Fibroblast of pulmonary artery (primary cell): ENCODE results near the gene KIRREL3.

Experiments used
- DNase-seq: peaks from one replicate; pipeline ENCODE4 v3.0.0-alpha.2; 2010; ENCODE audit warnings: low read depth
- H3K4me3 ChIP-seq: replicated peaks from 2 replicates; pipeline ENCODE4 v1.5.1; 2011; ENCODE audit warnings: low read depth, mild to moderate bottlenecking, control low read depth, low read length, moderate library complexity
- TF ChIP-seq, protein P1 (sequence below): IDR thresholded peaks from 2 replicates; pipeline ENCODE4 v1.5.1; 2011; ENCODE audit warnings: mild to moderate bottlenecking, control low read depth, low read length, inconsistent platforms; ENCODE audit errors: missing control alignments

KIRREL3 gene

DNA sequence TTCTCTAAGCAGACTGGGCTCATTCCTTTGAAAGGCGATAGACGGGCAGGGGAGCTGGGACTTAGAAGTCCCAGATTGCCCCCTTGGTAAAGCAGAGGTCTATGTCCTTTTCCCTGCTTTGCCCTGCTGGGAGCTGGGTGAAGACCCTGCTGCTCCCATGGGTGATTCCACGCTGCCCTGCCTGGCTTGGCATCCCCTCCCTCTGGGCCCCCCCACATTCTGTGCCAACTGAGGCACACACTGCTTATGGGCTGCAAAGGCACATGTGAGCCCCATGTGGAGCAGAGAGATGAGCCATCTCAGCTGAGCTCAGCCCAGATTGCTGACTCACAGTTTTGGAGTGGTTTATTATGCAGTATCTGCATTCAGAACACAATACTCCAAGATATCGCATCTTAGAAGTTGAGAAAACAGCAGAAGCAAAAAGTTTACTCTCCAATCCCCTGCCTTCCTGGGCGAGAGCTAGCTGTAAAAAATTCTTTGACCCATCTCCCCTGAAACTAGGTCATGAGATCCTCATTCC is 517.9 kb downstream of the KIRREL3 start:
- no peak for DNase-seq
- H3K4me3 ChIP-seq = no peak overlapping the region
- TF ChIP-seq, protein P1, sequence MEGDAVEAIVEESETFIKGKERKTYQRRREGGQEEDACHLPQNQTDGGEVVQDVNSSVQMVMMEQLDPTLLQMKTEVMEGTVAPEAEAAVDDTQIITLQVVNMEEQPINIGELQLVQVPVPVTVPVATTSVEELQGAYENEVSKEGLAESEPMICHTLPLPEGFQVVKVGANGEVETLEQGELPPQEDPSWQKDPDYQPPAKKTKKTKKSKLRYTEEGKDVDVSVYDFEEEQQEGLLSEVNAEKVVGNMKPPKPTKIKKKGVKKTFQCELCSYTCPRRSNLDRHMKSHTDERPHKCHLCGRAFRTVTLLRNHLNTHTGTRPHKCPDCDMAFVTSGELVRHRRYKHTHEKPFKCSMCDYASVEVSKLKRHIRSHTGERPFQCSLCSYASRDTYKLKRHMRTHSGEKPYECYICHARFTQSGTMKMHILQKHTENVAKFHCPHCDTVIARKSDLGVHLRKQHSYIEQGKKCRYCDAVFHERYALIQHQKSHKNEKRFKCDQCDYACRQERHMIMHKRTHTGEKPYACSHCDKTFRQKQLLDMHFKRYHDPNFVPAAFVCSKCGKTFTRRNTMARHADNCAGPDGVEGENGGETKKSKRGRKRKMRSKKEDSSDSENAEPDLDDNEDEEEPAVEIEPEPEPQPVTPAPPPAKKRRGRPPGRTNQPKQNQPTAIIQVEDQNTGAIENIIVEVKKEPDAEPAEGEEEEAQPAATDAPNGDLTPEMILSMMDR = no peak

DNA sequence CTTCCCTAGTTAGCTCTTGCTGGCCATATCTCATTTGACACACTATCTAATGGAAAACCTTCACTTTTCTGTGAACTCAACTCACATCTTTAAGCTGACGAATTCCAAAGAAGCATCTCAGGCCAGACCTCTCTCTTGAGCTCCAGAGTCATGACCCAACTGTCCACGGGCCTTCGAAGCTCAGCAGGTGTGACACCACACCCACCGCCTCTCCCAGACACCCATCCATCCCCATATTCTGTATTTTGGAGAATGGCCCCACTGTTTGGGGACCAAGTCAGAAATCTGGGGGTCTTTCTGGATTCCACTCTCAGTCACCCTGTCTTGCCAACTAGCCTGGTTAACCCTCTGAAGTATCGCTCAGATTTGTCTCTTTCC is 519.3 kb downstream of the KIRREL3 start:
- DNase-seq = no peak
- no peak overlapping the region for H3K4me3 ChIP-seq
- TF ChIP-seq, protein P1 = no peak

DNA sequence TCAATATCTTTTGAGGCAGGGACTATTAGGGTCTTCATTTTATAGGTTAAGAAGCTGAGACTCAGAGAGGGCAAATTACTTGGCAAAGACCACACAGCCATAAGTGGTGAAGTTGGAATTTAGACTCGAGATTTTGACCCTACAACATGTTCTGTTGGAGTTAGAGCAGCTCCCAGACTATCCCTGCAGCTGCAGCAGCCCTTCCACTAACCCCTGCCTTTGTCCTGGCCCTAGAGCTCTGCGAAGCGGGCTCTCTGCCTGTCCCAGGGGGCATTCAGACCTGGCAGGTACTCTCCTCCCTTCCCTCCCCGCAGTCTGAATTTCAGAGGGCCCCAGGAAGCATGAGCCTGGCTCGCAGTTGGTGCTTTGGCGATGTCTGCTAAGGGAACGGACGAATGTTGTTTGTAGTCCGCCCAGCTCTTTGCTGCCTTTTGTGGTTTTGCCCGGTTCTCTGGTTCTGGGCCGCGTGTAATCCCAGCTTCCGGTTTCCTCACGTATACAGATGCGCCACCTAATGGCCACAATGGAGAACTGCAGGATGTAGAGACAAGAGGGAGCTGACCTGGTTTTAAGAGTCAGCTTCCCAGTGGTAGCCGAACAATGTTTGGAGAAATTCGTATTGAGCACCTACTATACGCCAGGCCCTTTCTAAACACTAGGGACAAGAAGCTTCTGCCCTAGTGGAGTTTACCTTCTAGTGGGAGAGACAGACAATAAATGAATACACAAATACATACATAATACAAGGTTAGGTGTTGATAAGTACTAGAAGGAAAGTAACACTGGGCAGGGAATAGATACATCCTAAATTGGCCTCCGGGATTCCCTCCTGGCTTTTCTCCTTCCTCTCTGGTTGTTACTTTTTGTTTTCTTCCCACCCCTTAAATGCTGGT is 519.9 kb downstream of the KIRREL3 start:
- TF ChIP-seq, protein P1 = peak; percentile 96
- no peak overlapping the region for H3K4me3 ChIP-seq
- peak; percentile 91 for DNase-seq

DNA sequence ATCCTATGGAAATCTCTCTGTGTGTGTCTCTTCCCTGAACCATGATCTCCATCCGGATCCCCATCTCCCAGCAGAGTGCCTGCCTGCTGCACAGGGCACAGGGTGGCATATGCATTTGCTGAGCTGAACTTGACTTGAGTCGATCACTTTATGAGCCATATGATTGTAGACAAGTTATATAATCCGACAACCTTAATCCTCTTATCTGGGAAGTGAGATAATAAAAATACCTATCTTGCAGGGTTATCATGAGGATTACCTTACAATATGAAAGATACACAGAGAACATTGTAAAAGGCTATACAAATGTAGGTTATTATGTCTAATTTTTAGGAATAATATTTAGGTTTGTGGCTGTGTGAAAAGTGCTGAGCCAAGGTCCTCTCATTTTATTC is 520.6 kb downstream of the KIRREL3 start:
- TF ChIP-seq, protein P1 = no peak
- no peak for DNase-seq
- H3K4me3 ChIP-seq = no peak overlapping the region

DNA sequence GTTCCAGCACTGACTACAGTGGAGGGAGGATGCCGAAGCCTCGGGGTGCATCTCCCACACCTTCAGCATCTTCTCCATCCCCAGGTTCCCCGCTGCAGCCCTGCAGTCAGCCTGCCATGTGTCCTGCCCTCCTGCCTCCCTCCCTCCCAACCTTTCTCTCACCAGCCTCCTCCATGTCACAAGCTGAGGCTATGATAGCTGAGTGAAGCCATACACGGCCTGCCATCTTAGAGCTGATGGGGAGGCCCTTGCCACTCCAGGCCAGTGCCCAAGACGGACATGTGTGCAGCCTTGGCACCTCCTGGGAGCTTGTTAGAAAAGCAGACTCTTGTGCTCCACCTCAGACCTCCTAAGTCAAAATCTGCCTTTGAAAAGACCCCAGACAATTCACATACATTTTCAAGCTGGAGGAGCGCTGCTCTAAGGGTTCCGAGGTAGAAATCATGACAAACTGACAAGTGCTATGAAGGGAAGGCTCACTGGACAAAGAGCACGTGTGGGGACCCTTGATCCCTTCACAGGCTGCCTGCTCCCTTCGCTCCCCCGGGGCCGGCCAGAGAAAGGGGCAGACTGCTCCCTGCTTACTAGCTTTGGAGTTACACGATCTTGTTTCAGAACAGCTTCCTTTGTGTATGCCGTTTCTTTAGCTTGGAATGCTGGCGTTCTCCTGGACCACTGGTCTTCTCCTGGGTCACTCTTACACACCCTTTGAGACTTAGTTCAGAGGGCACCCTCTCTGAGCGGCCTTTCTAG is 521.2 kb downstream of the KIRREL3 start:
- no peak overlapping the region for H3K4me3 ChIP-seq
- TF ChIP-seq, protein P1 = no peak
- no peak for DNase-seq

DNA sequence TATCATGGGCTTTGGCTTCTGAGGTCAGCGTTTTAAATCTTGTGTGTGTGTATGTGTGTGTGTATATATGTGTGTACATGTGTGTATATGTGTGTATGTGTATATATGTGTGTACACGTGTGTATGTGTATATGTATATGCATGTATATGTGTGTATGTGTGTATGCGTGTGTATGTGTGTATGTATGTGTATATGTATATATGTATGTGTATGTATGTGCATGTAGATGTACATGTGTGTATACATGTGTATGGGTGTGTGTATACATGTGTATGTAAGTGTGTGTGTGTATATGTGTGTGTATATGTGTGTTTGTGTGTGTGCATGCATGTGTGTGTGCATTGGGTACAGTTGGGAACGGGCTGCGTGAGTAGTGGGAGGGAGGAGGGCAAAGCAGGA is 522.1 kb downstream of the KIRREL3 start:
- TF ChIP-seq, protein P1 = no peak
- H3K4me3 ChIP-seq = no peak overlapping the region
- DNase-seq = no peak
